Thyroid gland (tissue), 4 donors: ENCODE data around the gene TCEAL4.

Source experiments
- CTCF ChIP-seq, 6 experiments: fragments of 200-600 bp in 3 of 6; fragments of 450-650 bp in 3 of 6; sonication (generic) in 3 of 6; IDR thresholded peaks; one replicate each; pipeline ENCODE4 v1.5.1; 2016 to 2019; ENCODE audit warnings: antibody characterized with exemption in 6 of 6, mild to moderate bottlenecking in 2 of 6, inconsistent platforms in 1 of 6, moderate library complexity in 1 of 6
- POLR2A ChIP-seq, 2 donors: fragments of 450-650 bp; IDR thresholded peaks; one replicate each; pipeline ENCODE4 v1.6.1; 2017; ENCODE audit warnings: antibody characterized with exemption in 2 of 2, mild to moderate bottlenecking in 2 of 2, moderate library complexity in 1 of 2

- TF ChIP-seq CTCF (IDR thresholded peaks at IDR 0.05) (no peak), POLR2A (IDR thresholded peaks at IDR 0.05) (no peak)
Observed at GRCh38 chrX:103571726-103572125, 13.6 kb upstream of the TCEAL4 start.
